Progenitor cell of endocrine pancreas (in vitro differentiated cells): Measurements from ENCODE around the gene ZNF804A. TPM values are rescaled to one million over a fixed set of nuclear protein-coding genes. Genes with fewer than 3 reads are reported as not detected.

Source experiments
- DNase-seq: peaks from one replicate; pipeline ENCODE4 v3.0.0; 2021; ENCODE audit warnings: low spot score; ENCODE audit not compliant: unreplicated experiment
- H3K27ac Mint-ChIP-seq: 2 replicates; pipeline ENCODE4 v1.8.0; 2021; ENCODE audit warnings: mild to moderate bottlenecking, moderate library complexity, mixed read lengths
- H3K27me3 Mint-ChIP-seq: 2 replicates; pipeline ENCODE4 v1.8.0; 2021; ENCODE audit warnings: mixed read lengths
- H3K36me3 Mint-ChIP-seq: 2 replicates; pipeline ENCODE4 v1.8.0; 2022; ENCODE audit warnings: mixed read lengths; ENCODE audit not compliant: insufficient read depth
- H3K4me1 Mint-ChIP-seq: 2 replicates; pipeline ENCODE4 v1.8.0; 2021; ENCODE audit warnings: low read depth, mixed read lengths
- H3K4me3 Mint-ChIP-seq: 2 replicates; pipeline ENCODE4 v1.8.0; 2021; ENCODE audit warnings: low read depth, mild to moderate bottlenecking, moderate library complexity, mixed read lengths
- H3K9me3 Mint-ChIP-seq: 2 replicates; pipeline ENCODE4 v1.8.0; 2021; ENCODE audit warnings: low read depth, mixed read lengths
- total RNA-seq: library from RNA; stranded (reverse); gene quantifications from 2 replicates; pipeline ENCODE4 v1.2.1, GENCODE V29; 2021
- TF ChIP-seq, protein P1 (sequence below): fragments of 200-600 bp; sonication (generic); IDR thresholded peaks from one replicate; pipeline ENCODE4 v1.5.0; 2021; ENCODE audit warnings: antibody characterized with exemption, mild to moderate bottlenecking; ENCODE audit not compliant: unreplicated experiment

Gene ZNF804A
- total RNA-seq, 1 donor from 2014 or later: not detected

GRCh38 chr2:184835398-184835715 is 237.0 kb downstream of the ZNF804A start:
- H3K4me3 Mint-ChIP-seq: no peak overlapping the region
- TF ChIP-seq, protein P1, sequence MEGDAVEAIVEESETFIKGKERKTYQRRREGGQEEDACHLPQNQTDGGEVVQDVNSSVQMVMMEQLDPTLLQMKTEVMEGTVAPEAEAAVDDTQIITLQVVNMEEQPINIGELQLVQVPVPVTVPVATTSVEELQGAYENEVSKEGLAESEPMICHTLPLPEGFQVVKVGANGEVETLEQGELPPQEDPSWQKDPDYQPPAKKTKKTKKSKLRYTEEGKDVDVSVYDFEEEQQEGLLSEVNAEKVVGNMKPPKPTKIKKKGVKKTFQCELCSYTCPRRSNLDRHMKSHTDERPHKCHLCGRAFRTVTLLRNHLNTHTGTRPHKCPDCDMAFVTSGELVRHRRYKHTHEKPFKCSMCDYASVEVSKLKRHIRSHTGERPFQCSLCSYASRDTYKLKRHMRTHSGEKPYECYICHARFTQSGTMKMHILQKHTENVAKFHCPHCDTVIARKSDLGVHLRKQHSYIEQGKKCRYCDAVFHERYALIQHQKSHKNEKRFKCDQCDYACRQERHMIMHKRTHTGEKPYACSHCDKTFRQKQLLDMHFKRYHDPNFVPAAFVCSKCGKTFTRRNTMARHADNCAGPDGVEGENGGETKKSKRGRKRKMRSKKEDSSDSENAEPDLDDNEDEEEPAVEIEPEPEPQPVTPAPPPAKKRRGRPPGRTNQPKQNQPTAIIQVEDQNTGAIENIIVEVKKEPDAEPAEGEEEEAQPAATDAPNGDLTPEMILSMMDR: no peak
- H3K36me3 Mint-ChIP-seq: no peaks in the 10 kb centered on the region
- no peaks in the 10 kb centered on the region for H3K27me3 Mint-ChIP-seq
- H3K9me3 Mint-ChIP-seq: no peaks in the 10 kb centered on the region
- H3K4me1 Mint-ChIP-seq: peaks cover 2% of the 10 kb centered on the region
- DNase-seq: no peak
- no peak overlapping the region for H3K27ac Mint-ChIP-seq

DNA sequence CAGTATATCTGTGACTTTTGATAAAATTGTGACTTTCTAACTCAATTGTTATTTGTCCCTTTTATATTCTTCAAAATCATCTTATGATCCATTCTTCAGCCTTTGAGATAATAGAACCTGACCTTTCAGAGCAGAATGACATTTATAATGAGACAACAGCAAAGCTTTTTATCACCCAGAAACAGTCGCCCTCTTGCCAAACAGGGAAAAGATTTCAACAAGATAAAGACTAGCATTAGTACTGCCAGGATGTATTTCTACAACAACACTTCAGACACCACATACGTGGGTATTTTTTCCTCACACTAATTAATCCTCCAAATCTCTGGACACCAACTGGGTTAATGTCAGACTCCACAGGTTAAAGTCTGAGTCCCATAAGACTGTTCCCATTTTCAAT is 249.0 kb downstream of the ZNF804A start:
- no peaks in the 10 kb centered on the region for H3K36me3 Mint-ChIP-seq
- H3K27me3 Mint-ChIP-seq: no peaks in the 10 kb centered on the region
- H3K9me3 Mint-ChIP-seq: no peaks in the 10 kb centered on the region
- no peak overlapping the region for H3K27ac Mint-ChIP-seq
- TF ChIP-seq, protein P1: no peak
- no peak overlapping the region for H3K4me3 Mint-ChIP-seq
- DNase-seq: no peak
- no peaks in the 10 kb centered on the region for H3K4me1 Mint-ChIP-seq

DNA sequence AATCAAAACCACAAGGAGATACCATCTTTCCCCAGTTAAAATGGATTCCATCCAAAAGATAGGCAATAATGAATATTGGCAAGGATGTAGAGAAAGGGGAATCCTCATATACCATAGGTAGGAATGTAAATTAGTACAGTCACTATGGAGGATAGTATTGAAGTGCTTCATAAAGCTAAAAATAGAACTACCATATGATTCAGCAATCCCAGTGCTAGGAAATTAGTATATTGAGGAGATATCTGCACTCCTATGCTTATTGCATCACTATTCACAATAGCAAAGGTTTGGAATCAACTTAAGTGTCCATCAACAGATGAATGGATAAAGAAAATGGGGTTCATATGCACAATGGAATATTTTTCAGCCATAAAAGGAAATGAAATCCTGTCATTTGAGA is 251.2 kb downstream of the ZNF804A start:
- Mint-ChIP-seq H3K9me3 (no peaks in the 10 kb centered on the region), H3K4me1 (no peaks in the 10 kb centered on the region), H3K27ac (no peak overlapping the region), H3K4me3 (no peak overlapping the region), H3K36me3 (no peaks in the 10 kb centered on the region), H3K27me3 (no peaks in the 10 kb centered on the region)
- TF ChIP-seq, protein P1: no peak
- no peak for DNase-seq

GRCh38 chr2:184851576-184851975 is 253.2 kb downstream of the ZNF804A start:
- H3K4me1 Mint-ChIP-seq: no peaks in the 10 kb centered on the region
- H3K4me3 Mint-ChIP-seq: no peak overlapping the region
- no peaks in the 10 kb centered on the region for H3K36me3 Mint-ChIP-seq
- no peak for DNase-seq
- no peaks in the 10 kb centered on the region for H3K27me3 Mint-ChIP-seq
- no peaks in the 10 kb centered on the region for H3K9me3 Mint-ChIP-seq
- TF ChIP-seq, protein P1: no peak
- no peak overlapping the region for H3K27ac Mint-ChIP-seq

DNA sequence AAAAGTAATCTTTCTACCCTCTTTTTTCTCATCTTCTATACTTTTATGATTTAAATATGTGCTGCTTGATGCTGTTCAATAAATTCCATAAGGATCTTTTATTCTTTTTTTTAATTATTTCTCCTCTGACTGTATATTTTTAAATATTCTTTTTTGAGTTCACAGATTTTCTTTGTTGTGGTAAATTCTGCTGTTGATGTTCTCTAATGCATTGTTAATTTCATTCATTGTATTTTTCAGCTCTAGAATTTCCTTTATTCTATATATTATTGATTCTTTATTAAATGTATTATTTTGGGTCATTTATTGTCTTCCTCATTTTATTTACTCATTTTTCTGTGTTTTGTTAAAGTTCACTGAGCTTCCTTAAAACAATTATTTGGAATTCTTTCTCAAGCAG is 260.9 kb downstream of the ZNF804A start:
- Mint-ChIP-seq H3K36me3 (no peaks in the 10 kb centered on the region), H3K9me3 (peaks cover 13% of the 10 kb centered on the region), H3K27me3 (no peaks in the 10 kb centered on the region), H3K27ac (no peak overlapping the region), H3K4me3 (no peak overlapping the region), H3K4me1 (no peaks in the 10 kb centered on the region)
- no peak for DNase-seq
- TF ChIP-seq, protein P1: no peak
